KMS-11 (cell line): Measurements from ENCODE around the gene CSNK1G3.
"Not testable (repeated sequence)": the region's sequence is repeated elsewhere in the genome, so short reads cannot be mapped to it uniquely, and the experiment has no call there.

Source experiments
- H2AFZ ChIP-seq: fragments of 200-600 bp; sonication (generic); 2 replicates; pipeline ENCODE4 v1.6.1; 2016; ENCODE audit warnings: antibody characterized with exemption, mixed run types, low read depth
- H3K27ac ChIP-seq: fragments of 200-600 bp; sonication (generic); 2 replicates; pipeline ENCODE4 v1.6.1; 2016; ENCODE audit warnings: mild to moderate bottlenecking, mixed run types
- H3K27me3 ChIP-seq: fragments of 200-600 bp; sonication (generic); 2 replicates; pipeline ENCODE4 v1.6.1; 2017; ENCODE audit warnings: mild to moderate bottlenecking, low read depth, mixed run types, moderate library complexity; ENCODE audit not compliant: insufficient read depth
- H3K36me3 ChIP-seq: fragments of 200-600 bp; sonication (generic); 2 replicates; pipeline ENCODE4 v1.6.1; 2017; ENCODE audit warnings: mild to moderate bottlenecking, mixed run types; ENCODE audit not compliant: insufficient read depth
- H3K4me1 ChIP-seq: fragments of 200-600 bp; sonication (generic); 2 replicates; pipeline ENCODE4 v1.6.1; 2016; ENCODE audit warnings: mild to moderate bottlenecking, low read depth, mixed run types; ENCODE audit not compliant: poor library complexity, severe bottlenecking
- H3K4me2 ChIP-seq: fragments of 200-600 bp; sonication (generic); 2 replicates; pipeline ENCODE4 v1.7.0; 2016; ENCODE audit warnings: mild to moderate bottlenecking, mixed run types
- H3K4me3 ChIP-seq: fragments of 200-600 bp; sonication (generic); IDR thresholded peaks from 2 replicates; pipeline ENCODE4 v1.6.1; 2017; ENCODE audit warnings: low read depth, low read length, mixed read lengths; ENCODE audit not compliant: insufficient read depth
- H3K79me2 ChIP-seq: fragments of 200-600 bp; sonication (generic); 2 replicates; pipeline ENCODE4 v1.6.1; 2016; ENCODE audit warnings: low read depth, mixed run types; ENCODE audit not compliant: insufficient read depth
- H3K9ac ChIP-seq: fragments of 200-600 bp; sonication (generic); 2 replicates; pipeline ENCODE4 v1.6.1; 2016; ENCODE audit warnings: mild to moderate bottlenecking, mixed run types
- H4K20me1 ChIP-seq: fragments of 200-600 bp; sonication (generic); 2 replicates; pipeline ENCODE4 v1.6.1; 2016; ENCODE audit warnings: mild to moderate bottlenecking, mixed run types; ENCODE audit not compliant: insufficient read depth
- TF ChIP-seq, protein P1 (sequence below): fragments of 200-600 bp; sonication (generic); conservative IDR thresholded peaks from 2 replicates; pipeline ENCODE4 v1.6.1; 2017; ENCODE audit warnings: low read depth, mild to moderate bottlenecking, antibody characterized with exemption, low read length, moderate library complexity, mixed read lengths

CSNK1G3 gene

GRCh38 chr5:123628860-123629544, 117.0 kb downstream of the CSNK1G3 start:
- Histone ChIP-seq H3K4me3 (no peak overlapping the region), H3K4me2 (no peak overlapping the region), H3K79me2 (no peaks in the 10 kb centered on the region), H3K36me3 (no peaks in the 10 kb centered on the region), H4K20me1 (no peaks in the 10 kb centered on the region), H3K27me3 (no peaks in the 10 kb centered on the region), H2AFZ (no peak overlapping the region), H3K27ac (no peak overlapping the region), H3K4me1 (no peaks in the 10 kb centered on the region), H3K9ac (no peak overlapping the region)
- TF ChIP-seq, protein P1, sequence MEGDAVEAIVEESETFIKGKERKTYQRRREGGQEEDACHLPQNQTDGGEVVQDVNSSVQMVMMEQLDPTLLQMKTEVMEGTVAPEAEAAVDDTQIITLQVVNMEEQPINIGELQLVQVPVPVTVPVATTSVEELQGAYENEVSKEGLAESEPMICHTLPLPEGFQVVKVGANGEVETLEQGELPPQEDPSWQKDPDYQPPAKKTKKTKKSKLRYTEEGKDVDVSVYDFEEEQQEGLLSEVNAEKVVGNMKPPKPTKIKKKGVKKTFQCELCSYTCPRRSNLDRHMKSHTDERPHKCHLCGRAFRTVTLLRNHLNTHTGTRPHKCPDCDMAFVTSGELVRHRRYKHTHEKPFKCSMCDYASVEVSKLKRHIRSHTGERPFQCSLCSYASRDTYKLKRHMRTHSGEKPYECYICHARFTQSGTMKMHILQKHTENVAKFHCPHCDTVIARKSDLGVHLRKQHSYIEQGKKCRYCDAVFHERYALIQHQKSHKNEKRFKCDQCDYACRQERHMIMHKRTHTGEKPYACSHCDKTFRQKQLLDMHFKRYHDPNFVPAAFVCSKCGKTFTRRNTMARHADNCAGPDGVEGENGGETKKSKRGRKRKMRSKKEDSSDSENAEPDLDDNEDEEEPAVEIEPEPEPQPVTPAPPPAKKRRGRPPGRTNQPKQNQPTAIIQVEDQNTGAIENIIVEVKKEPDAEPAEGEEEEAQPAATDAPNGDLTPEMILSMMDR: no peak

GRCh38 chr5:123636006-123636405, 124.0 kb downstream of the CSNK1G3 start:
- H3K4me3 ChIP-seq: no peak overlapping the region
- TF ChIP-seq, protein P1: no peak
- H4K20me1 ChIP-seq: no peaks in the 10 kb centered on the region
- no peaks in the 10 kb centered on the region for H3K4me1 ChIP-seq
- no peaks in the 10 kb centered on the region for H3K27me3 ChIP-seq
- no peaks in the 10 kb centered on the region for H3K36me3 ChIP-seq
- no peak overlapping the region for H2AFZ ChIP-seq
- H3K4me2 ChIP-seq: no peak overlapping the region
- no peaks in the 10 kb centered on the region for H3K79me2 ChIP-seq
- no peak overlapping the region for H3K27ac ChIP-seq
- H3K9ac ChIP-seq: no peak overlapping the region

DNA sequence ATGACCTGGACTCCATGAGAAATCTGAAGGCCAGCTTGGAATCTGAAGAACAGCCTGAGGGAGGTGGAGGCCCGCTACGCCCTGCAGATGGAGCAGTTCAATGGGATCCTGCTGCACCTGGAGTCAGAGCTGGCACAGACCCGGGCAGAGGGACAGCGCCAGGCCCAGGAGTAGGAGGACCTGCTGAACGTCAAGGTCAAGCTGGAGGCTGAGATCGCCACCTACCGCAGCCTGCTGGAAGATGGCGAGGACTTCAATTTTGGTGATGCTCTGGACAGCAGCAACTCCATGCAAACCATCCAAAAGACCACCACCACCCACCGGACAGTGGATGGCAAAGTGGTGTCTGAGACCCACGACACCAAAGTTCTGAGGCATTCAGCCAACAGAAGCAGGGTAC, 125.1 kb downstream of the CSNK1G3 start:
- not testable (repeated sequence) for H3K4me3 ChIP-seq, H2AFZ ChIP-seq

GRCh38 chr5:123639244-123639643, 127.3 kb downstream of the CSNK1G3 start:
- H3K4me1 ChIP-seq: no peaks in the 10 kb centered on the region
- no peaks in the 10 kb centered on the region for H4K20me1 ChIP-seq
- no peaks in the 10 kb centered on the region for H3K36me3 ChIP-seq
- H3K27me3 ChIP-seq: no peaks in the 10 kb centered on the region
- H3K9ac ChIP-seq: no peak overlapping the region
- H3K4me3 ChIP-seq: no peak overlapping the region
- H2AFZ ChIP-seq: no peak overlapping the region
- no peaks in the 10 kb centered on the region for H3K79me2 ChIP-seq
- TF ChIP-seq, protein P1: no peak
- no peak overlapping the region for H3K27ac ChIP-seq
- H3K4me2 ChIP-seq: no peak overlapping the region

More for the DNA sequence above, 125.1 kb downstream of the CSNK1G3 start:
- not testable (repeated sequence) for H3K36me3 ChIP-seq, H3K27me3 ChIP-seq, H3K4me2 ChIP-seq, H4K20me1 ChIP-seq, H3K27ac ChIP-seq, H3K4me1 ChIP-seq, H3K79me2 ChIP-seq, H3K9ac ChIP-seq

- Histone ChIP-seq H3K27me3 (no peaks in the 10 kb centered on the region), H3K79me2 (no peaks in the 10 kb centered on the region), H3K27ac (no peak overlapping the region), H3K4me3 (no peak overlapping the region), H4K20me1 (no peaks in the 10 kb centered on the region), H3K4me1 (no peaks in the 10 kb centered on the region), H3K36me3 (no peaks in the 10 kb centered on the region), H2AFZ (no peak overlapping the region), H3K9ac (no peak overlapping the region), H3K4me2 (no peak overlapping the region)
- TF ChIP-seq, protein P1: no peak
These were observed 133.1 kb downstream of the CSNK1G3 start for GRCh38 chr5:123645024-123645603.
